NCI-H82 treated with DMSO at 0.1 percent for 48 hours (cell line): ENCODE measurements around the gene ZNF148.

Source experiments
- DNase-seq: peaks from one replicate; lab custom pipeline; 2025; ENCODE audit not compliant: unreplicated experiment; lab: John Stamatoyannopoulos, UW

ZNF148 gene

GRCh38 chr3:125229707-125230106 is 145.4 kb downstream of the ZNF148 start:
- no peak for DNase-seq

DNA sequence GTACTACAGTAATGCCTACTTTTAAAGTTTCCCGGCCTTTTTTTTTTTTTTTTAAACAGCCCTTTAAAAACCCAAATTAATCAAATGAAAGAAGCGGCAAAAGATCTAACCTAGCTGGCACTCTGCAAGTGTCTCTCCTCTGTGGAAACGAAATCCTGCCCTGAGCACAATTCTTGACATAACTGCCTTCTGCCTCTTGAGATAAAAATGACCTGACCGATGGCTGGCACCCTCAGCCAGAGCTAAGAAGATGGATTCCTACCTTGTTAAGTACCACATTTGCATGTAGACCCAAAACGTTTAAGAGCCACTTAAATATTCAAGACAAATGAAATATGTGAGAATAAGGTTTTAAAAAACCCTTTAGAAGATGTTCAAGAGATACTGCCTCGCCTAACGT is 146.0 kb downstream of the ZNF148 start:
- DNase-seq = no peak

GRCh38 chr3:125221831-125222230 is 153.3 kb downstream of the ZNF148 start:
- DNase-seq = no peak

DNA sequence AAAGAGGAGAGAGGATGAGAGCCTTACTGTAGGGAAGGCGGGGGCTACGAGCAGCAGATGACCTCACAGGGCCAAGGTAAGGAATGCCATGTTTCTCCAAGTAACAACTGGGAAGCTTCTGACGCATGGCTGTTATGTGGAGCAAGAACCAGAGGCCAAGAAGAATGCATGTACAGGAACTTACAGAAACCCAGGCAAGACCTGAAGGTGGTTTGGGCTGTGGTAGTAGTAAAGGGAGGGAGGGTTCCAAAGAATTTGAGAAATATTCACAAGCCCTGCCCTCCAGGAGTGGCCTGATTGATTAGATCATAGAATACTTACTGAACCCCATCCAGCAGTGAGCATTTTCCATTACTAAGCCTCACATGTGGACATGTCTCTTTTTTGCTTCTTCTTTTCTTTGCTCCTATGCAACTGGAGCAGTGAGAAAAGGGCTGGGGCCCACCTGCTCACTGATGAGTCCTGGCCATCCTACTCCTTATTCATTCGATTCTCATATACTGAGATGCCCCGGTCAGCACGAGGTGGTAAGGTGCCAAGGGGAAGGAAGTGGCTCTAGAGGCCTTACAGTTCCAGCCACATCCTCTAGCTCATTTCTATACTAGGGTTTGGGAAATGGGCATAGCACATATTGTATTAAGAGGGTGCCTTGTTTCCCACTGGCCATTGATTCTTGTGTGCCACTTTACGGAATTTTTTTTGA is 154.2 kb downstream of the ZNF148 start:
- DNase-seq = no peak

GRCh38 chr3:125220183-125220582 is 154.9 kb downstream of the ZNF148 start:
- DNase-seq = no peak

DNA sequence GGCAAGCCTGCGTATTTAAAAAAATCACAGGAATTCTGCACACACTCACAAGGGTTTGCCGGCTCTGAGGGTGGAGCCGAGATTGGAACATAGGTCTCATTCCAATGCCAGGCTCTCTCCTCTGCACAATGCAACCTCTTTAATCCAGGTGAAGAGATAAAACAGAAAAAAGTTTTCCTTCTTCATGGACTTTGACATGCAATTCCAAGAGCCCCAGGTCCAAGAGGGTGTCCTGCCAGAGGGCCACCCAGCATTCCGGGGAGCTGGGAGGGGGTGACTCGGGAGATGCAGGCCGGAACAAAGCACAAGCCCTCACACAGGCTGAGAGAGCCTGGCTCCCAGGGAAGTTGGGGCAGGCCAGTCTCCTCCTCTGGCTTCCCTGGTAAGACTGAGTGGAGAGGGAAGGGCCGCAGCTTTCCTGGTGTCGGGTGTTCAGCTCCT is 155.8 kb downstream of the ZNF148 start:
- no peak for DNase-seq

DNA sequence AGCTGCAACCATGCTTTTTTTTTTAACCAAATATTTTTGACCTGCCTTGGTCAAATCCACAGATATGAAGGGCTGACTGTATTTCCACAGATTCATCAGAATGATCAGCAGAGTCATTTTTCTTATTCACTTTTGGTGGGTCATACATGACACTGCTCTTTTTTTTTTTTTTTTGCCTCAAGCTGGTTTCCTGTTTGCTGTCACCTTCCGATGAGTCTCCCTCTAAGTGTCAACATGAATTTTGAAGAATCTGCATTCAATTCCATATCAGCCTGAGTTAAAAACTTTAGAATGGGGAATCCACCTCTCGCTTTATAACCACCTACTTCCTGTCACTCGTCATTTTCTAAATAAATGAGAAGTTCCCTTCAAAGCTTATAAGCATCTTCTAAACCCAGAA is 160.4 kb downstream of the ZNF148 start:
- no peak for DNase-seq

DNA sequence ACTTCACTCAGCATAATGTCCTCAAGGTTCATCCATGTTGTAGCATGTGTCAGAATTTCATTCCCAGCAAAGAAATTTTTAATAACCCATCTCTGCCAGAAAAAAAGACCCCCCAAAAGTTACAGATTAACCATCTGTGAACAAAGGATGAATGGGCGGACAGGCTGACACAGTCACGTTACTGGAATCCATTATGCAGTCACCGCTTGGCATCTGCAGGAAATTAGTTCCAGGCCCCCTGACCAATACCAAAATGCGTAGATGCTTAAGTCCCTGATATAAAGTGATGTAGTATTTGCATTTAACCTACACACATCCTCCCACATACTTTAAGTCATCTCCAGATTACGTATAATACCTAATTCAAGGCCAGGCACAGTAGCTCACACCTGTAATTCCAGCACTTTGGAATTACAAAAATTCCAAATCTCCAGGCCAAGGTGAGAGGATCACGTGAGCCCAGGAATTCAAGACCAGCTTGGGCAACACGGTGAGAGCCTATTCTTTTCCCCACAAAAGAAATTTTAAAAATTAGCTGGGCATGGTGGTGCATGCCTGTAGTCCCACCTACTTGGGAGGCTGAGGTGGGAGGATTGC is 161.1 kb downstream of the ZNF148 start:
- no peak for DNase-seq

GRCh38 chr3:125213364-125213755 is 161.8 kb downstream of the ZNF148 start:
- DNase-seq = no peak

- no peak for DNase-seq
These were observed 162.4 kb downstream of the ZNF148 start, which contains the start of gene SLC12A8 for GRCh38 chr3:125212509-125213363. Gene SLC12A8, minus strand, starts transcription at chr3:125212748. Its CDS starts 1,399 bp downstream, at chr3:125211349.

DNA sequence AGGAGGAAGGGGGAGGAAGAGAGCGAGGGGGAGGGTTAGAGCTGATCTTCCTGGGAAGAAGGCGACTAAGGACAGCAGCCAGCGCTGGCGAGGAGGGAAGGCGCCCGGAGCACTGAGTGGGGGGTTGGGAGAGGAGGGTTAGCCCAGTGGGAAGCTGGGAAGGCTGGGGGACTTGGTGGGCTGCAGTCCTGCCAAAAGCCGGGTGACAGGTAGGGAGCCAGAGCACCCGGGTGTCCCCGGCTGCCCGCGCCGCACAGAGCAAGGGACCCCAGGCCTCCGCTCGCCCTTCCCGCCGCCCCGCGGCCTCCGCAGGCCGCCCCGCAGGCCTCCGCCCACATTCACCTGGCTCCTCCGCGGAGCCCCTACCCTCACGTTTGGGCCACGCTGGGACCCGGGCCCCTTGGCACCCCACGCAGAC is 163.0 kb downstream of the ZNF148 start:
- DNase-seq = no peak

GRCh38 chr3:125211523-125212090 is 163.5 kb downstream of the ZNF148 start:
- no peak for DNase-seq

DNA sequence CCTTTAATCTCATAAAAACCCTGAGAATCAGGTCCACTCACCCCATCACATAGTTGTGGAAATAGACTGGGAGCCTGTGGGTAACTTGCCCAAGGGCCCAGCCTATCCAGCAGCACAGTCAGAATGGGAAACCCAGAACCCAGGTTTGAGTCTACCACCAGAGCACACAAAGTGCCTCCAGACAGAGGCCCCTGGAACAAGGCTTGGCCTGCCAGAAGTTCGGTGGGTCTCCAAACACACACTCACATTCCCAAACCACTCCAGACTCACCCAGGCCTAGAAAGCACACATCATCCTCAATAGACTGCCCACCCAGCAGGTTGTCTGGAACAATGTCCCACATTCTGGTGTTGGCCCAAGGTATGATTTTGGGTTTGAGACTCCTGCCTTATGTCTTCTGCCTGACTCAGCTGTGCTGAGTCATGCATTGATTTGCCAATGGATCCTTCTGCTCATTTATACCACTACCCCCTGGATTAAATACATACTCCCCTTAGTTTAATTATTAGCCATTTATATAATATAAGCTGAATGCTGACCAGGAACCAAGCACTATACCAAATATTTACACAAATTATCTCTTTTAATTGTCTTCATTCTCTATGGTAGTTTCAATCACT is 167.1 kb downstream of the ZNF148 start:
- no peak for DNase-seq

- DNase-seq = no peak
These were observed 167.6 kb downstream of the ZNF148 start for GRCh38 chr3:125207507-125207906.

GRCh38 chr3:125206934-125207333 is 168.2 kb downstream of the ZNF148 start:
- DNase-seq = no peak

DNA sequence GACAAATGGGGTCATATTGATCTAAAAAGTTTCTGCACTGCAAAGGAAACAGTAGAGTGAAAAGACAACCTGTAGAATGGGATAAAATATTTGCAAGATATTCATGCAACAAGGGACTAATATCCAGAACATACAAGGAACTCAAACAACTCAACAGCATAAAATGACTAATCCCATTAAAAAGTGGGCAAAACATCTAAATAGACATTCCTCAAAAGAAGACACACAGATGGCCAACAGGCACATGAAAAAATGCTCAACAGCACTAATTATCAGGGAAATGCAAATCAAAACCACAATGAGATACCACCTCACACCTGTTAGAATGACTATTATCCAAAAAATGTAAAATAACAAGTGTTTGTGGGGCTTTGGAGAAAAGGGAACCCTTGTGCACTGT is 171.4 kb downstream of the ZNF148 start:
- DNase-seq = no peak

DNA sequence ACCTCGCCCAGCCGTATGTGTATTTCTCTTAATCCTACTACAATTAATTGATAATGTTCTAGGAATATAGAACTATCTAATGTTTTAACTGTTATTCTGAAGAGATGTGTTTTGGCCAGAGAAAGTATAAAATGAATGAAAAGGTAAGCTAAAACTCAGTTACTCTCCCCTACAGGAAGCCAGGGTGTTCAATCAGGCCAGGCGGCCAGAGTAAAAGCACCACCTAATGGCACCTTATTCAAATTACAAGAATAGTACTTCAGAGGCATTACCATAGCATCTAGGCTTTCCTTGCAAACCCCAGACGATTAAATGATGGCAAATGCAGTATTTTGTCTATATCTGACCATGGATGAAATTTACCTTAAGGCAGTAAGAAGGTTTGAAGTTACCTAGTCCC is 172.9 kb downstream of the ZNF148 start:
- no peak for DNase-seq

- no peak for DNase-seq
These were observed 174.4 kb downstream of the ZNF148 start for GRCh38 chr3:125200731-125201139.

GRCh38 chr3:125194849-125195601 is 180.1 kb downstream of the ZNF148 start:
- no peak for DNase-seq
